HG03520 (cell line): ENCODE measurements around the gene JAML.
"Not testable (repeated sequence)": the region's sequence is repeated elsewhere in the genome, so short reads cannot be mapped to it uniquely, and the experiment has no call there.

Experiments
- ATAC-seq: cut with Tn5 transposase; IDR thresholded peaks from one replicate; pipeline ENCODE4 v1.9.1; 2021; ENCODE audit warnings: mild to moderate bottlenecking, moderate library complexity; ENCODE audit not compliant: unreplicated experiment

JAML gene

GRCh38 chr11:118199135-118199534 lies 25.7 kb downstream of the JAML start:
- no peak for ATAC-seq

GRCh38 chr11:118198370-118198769 lies 26.4 kb downstream of the JAML start:
- no peak for ATAC-seq

GRCh38 chr11:118194835-118195627 lies 29.8 kb downstream of the JAML start:
- no peak for ATAC-seq

- no peak for ATAC-seq
These were observed 30.8 kb downstream of the JAML start for GRCh38 chr11:118193910-118194566.

- not testable (repeated sequence) for ATAC-seq
These were observed 32.0 kb downstream of the JAML start for GRCh38 chr11:118192817-118193216.

GRCh38 chr11:118190942-118191506 lies 33.8 kb downstream of the JAML start:
- not testable (repeated sequence) for ATAC-seq

- ATAC-seq, result no peak
These were observed 38.3 kb downstream of the JAML start for GRCh38 chr11:118186346-118187107.

GRCh38 chr11:118184784-118185579 lies 39.8 kb downstream of the JAML start:
- ATAC-seq, result no peak

- ATAC-seq, result not testable (repeated sequence)
These were observed 41.1 kb downstream of the JAML start for GRCh38 chr11:118183691-118184090.

GRCh38 chr11:118180300-118180703 lies 44.5 kb downstream of the JAML start:
- no peak for ATAC-seq

GRCh38 chr11:118176778-118177134 lies 48.1 kb downstream of the JAML start:
- ATAC-seq, result no peak

GRCh38 chr11:118175993-118176777 lies 48.6 kb downstream of the JAML start, which contains the start of gene SCN2B:
TSS of gene SCN2B (minus strand) at chr11:118176639. CDS start at chr11:118176431, 208 bp downstream.
- ATAC-seq, result no peak

GRCh38 chr11:118175031-118175992 lies 49.5 kb downstream of the JAML start:
- no peak for ATAC-seq

GRCh38 chr11:118174006-118174567 lies 50.7 kb downstream of the JAML start:
- no peak for ATAC-seq

GRCh38 chr11:118172356-118172755 lies 52.5 kb downstream of the JAML start:
- ATAC-seq, result no peak

GRCh38 chr11:118171269-118172062 lies 53.3 kb downstream of the JAML start:
- ATAC-seq, result no peak

GRCh38 chr11:118170882-118171268 lies 53.9 kb downstream of the JAML start:
- ATAC-seq, result no peak
